ENCODE measurements around the gene GSTM3.

- TF ChIP-seq, protein P1, sequence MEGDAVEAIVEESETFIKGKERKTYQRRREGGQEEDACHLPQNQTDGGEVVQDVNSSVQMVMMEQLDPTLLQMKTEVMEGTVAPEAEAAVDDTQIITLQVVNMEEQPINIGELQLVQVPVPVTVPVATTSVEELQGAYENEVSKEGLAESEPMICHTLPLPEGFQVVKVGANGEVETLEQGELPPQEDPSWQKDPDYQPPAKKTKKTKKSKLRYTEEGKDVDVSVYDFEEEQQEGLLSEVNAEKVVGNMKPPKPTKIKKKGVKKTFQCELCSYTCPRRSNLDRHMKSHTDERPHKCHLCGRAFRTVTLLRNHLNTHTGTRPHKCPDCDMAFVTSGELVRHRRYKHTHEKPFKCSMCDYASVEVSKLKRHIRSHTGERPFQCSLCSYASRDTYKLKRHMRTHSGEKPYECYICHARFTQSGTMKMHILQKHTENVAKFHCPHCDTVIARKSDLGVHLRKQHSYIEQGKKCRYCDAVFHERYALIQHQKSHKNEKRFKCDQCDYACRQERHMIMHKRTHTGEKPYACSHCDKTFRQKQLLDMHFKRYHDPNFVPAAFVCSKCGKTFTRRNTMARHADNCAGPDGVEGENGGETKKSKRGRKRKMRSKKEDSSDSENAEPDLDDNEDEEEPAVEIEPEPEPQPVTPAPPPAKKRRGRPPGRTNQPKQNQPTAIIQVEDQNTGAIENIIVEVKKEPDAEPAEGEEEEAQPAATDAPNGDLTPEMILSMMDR (IDR thresholded peaks at IDR 0.05): no peak
- TF ChIP-seq POLR2A (IDR thresholded peaks at IDR 0.05): no peak
Measured at GRCh38 chr1:109726007-109726406, 14.8 kb downstream of the GSTM3 start.
